Naive thymus-derived CD8-positive, alpha-beta T cell (primary cell): ENCODE results near the gene DMPK. TPM values are rescaled to one million over a fixed set of nuclear protein-coding genes. Genes with fewer than 3 reads are reported as not detected.

ENCODE experiments used
- ATAC-seq, 2 donors: fragments of 150-1000 bp; cut with Tn5 transposase in 1 of 2; sonication (Bioruptor Pico), chemical (Tn5 transposase) in 1 of 2; 1 replicate in 1 of 2; 2 replicates in 1 of 2; pipeline ENCODE4 v1.10.0; 2021; ENCODE audit warnings: mild to moderate bottlenecking in 2 of 2, moderate library complexity in 2 of 2
- POLR2A ChIA-PET: fragments of 350-600 bp; sonication (Branson Sonifier 250); formaldehyde crosslinking; loops from one replicate; lab custom pipeline; 2021; ENCODE audit warnings: antibody characterized with exemption; lab: Charles Lee
- DNase-seq, 10 donors: peaks; one replicate each; pipeline versions ENCODE4 v3.0.0 to v3.0.0-alpha.2; 2020 to 2022
- H3K27ac Mint-ChIP-seq, 10 donors: one replicate each; pipeline ENCODE4 v1.8.0; 2020 to 2022; ENCODE audit warnings: mild to moderate bottlenecking in 10 of 10, mixed read lengths in 10 of 10, moderate library complexity in 4 of 10, inconsistent platforms in 1 of 10
- H3K27me3 Mint-ChIP-seq, 5 donors: one replicate each; pipeline ENCODE4 v1.8.0; 2021 to 2022; ENCODE audit warnings: mixed read lengths in 5 of 5
- H3K36me3 Mint-ChIP-seq, 3 donors: one replicate each; pipeline ENCODE4 v1.8.0; 2020 to 2022; ENCODE audit warnings: mixed read lengths in 3 of 3, mild to moderate bottlenecking in 2 of 3, inconsistent platforms in 1 of 3
- H3K4me1 Mint-ChIP-seq, 4 donors: one replicate each; pipeline ENCODE4 v1.8.0; 2021 to 2022; ENCODE audit warnings: mixed read lengths in 4 of 4
- H3K4me3 Mint-ChIP-seq, 10 donors: one replicate each; pipeline ENCODE4 v1.8.0; 2020 to 2022; ENCODE audit warnings: mild to moderate bottlenecking in 10 of 10, mixed read lengths in 10 of 10, moderate library complexity in 6 of 10, inconsistent platforms in 1 of 10
- H3K9me3 Mint-ChIP-seq, 9 donors: one replicate each; pipeline ENCODE4 v1.8.0; 2020 to 2022; ENCODE audit warnings: mixed read lengths in 9 of 9, mild to moderate bottlenecking in 3 of 9, inconsistent platforms in 1 of 9, moderate library complexity in 1 of 9
- polyA plus RNA-seq, 3 donors: library from polyadenylated mRNA; unstranded; fragments of 300-500 nt; fragmentation: Illumina TruSeq; gene quantifications; one replicate each; pipeline ENCODE4 v1.2.3, GENCODE V29; 2021
- total RNA-seq, 8 experiments: library from RNA in 2 of 8; stranded (reverse) in 2 of 8; gene quantifications; one replicate each; pipeline ENCODE4 v1.2.3 and lab custom pipeline; 2021 to 2026

DMPK gene
- total and polyA plus RNA-seq, 5 experiments from 2014 or later = 0.60 to 44.3 (median 0.99) TPM

GRCh38 chr19:45772912-45773311 lies 9.4 kb downstream of the DMPK start:
- no peak overlapping the region for H3K4me3 Mint-ChIP-seq
- POLR2A ChIA-PET = interaction anchor here (0.6 to 1.6 kb wide), 2 partner anchors 27 to 1051 kb away, joined by 4 to 7 read pairs; no protein-coding TSS in a partner anchor
- H3K9me3 Mint-ChIP-seq = no peaks in the 10 kb centered on the region
- peak overlapping the region in 1 of 10 donors; percentile 32 for H3K27ac Mint-ChIP-seq
- no peak for ATAC-seq
- no peak for DNase-seq
- peaks cover 0 to 19% (median 6%) of the 10 kb centered on the region in 5 donors for H3K27me3 Mint-ChIP-seq
- H3K4me1 Mint-ChIP-seq = peaks cover 7 to 33% (median 11%) of the 10 kb centered on the region in 4 donors
- peaks cover 0 to 19% (median 7%) of the 10 kb centered on the region in 3 donors for H3K36me3 Mint-ChIP-seq

- ATAC-seq = no peak
- no peak for DNase-seq
- peak overlapping the region in 4 of 10 donors; percentile 1 to 69 (median 18) for H3K27ac Mint-ChIP-seq
- POLR2A ChIA-PET = interaction anchor here (0.5 to 1.6 kb wide), 3 partner anchors 27 to 531 kb away, joined by 4 to 7 read pairs (median 6); no protein-coding TSS in a partner anchor
- H3K4me3 Mint-ChIP-seq = peak overlapping the region in 3 of 10 donors; percentile 50 to 61 (median 50)
- peaks cover 0 to 16% (median 6%) of the 10 kb centered on the region in 5 donors for H3K27me3 Mint-ChIP-seq
- H3K4me1 Mint-ChIP-seq = peaks cover 7 to 33% (median 12%) of the 10 kb centered on the region in 4 donors
- H3K36me3 Mint-ChIP-seq = peaks cover 0 to 12% (median 6%) of the 10 kb centered on the region in 3 donors
- no peaks in the 10 kb centered on the region for H3K9me3 Mint-ChIP-seq
Measured at GRCh38 chr19:45772130-45772840, 10.0 kb downstream of the DMPK start.

GRCh38 chr19:45771311-45771933 lies 10.9 kb downstream of the DMPK start:
- Mint-ChIP-seq H3K36me3 (peaks cover 0 to 4% (median 0%) of the 10 kb centered on the region in 3 donors), H3K9me3 (no peaks in the 10 kb centered on the region), H3K4me1 (peaks cover 7 to 33% (median 13%) of the 10 kb centered on the region in 4 donors), H3K27ac (peak overlapping the region in 4 of 10 donors; percentile 1 to 72 (median 39)), H3K4me3 (peak overlapping the region in 8 of 10 donors; percentile 42 to 86 (median 56)), H3K27me3 (peaks cover 0 to 13% (median 0%) of the 10 kb centered on the region in 5 donors)
- ATAC-seq = no peak
- POLR2A ChIA-PET = interaction anchor here (1.3 to 4.8 kb wide), 2 partner anchors 21 to 28 kb away, joined by 6 to 60 read pairs; partner anchors contain the start of gene DMWD
- no peak for DNase-seq

- ATAC-seq (peak; percentile 76 to 82), DNase-seq (peak; percentile 85 to 96 (median 91))
- Mint-ChIP-seq H3K27ac (peak overlapping the region in 9 of 10 donors; percentile 32 to 96 (median 90)), H3K36me3 (peaks cover 0 to 2% (median 0%) of the 10 kb centered on the region in 3 donors), H3K9me3 (no peaks in the 10 kb centered on the region), H3K4me3 (peak overlapping the region; percentile 83 to 91 (median 87)), H3K27me3 (peaks cover 0 to 17% (median 3%) of the 10 kb centered on the region in 5 donors), H3K4me1 (peaks cover 7 to 33% (median 13%) of the 10 kb centered on the region in 4 donors)
- POLR2A ChIA-PET = interaction anchor here (0.5 to 4.8 kb wide), 14 partner anchors 9 to 1022 kb away, joined by 3 to 77 read pairs (median 9); partner anchors contain the start of genes DMPK, DMWD, FBXO46 and QPCTL
Measured at GRCh38 chr19:45770192-45771101, 11.8 kb downstream of the DMPK start.

GRCh38 chr19:45769821-45770191 lies 12.5 kb downstream of the DMPK start:
- Mint-ChIP-seq H3K27ac (peak overlapping the region in 9 of 10 donors; percentile 32 to 96 (median 90)), H3K4me3 (peak overlapping the region; percentile 83 to 91 (median 87)), H3K4me1 (peaks cover 7 to 33% (median 13%) of the 10 kb centered on the region in 4 donors), H3K9me3 (no peaks in the 10 kb centered on the region), H3K27me3 (peaks cover 0 to 17% (median 4%) of the 10 kb centered on the region in 5 donors), H3K36me3 (no peaks in the 10 kb centered on the region)
- ATAC-seq = peak; percentile 58 to 63
- POLR2A ChIA-PET = interaction anchor here (0.6 to 4.8 kb wide), 19 partner anchors 9 to 937 kb away, joined by 3 to 77 read pairs (median 7); partner anchors contain the start of genes DMWD, FBXO46, IRF2BP1 and QPCTL
- DNase-seq = peak in 6 of 10 donors; percentile 42 to 84 (median 74)

- peaks cover 7 to 33% (median 13%) of the 10 kb centered on the region in 4 donors for H3K4me1 Mint-ChIP-seq
- peak; percentile 83 to 94 (median 89) for DNase-seq
- no peaks in the 10 kb centered on the region for H3K9me3 Mint-ChIP-seq
- H3K36me3 Mint-ChIP-seq = no peaks in the 10 kb centered on the region
- peak within 1 kb of the TSS in 9 of 10 donors; percentile 32 to 96 (median 90) for H3K27ac Mint-ChIP-seq
- peaks cover 0 to 22% (median 9%) of the 10 kb centered on the region in 5 donors for H3K27me3 Mint-ChIP-seq
- POLR2A ChIA-PET = interaction anchor here (0.6 to 4.8 kb wide), 28 partner anchors 10 to 938 kb away, joined by 3 to 77 read pairs (median 5); partner anchors contain the start of genes CCDC61, DMPK, DMWD and FBXO46
- peak within 1 kb of the TSS; percentile 83 to 91 (median 87) for H3K4me3 Mint-ChIP-seq
- ATAC-seq = peak; percentile 56
Measured at GRCh38 chr19:45768984-45769782, 13.1 kb downstream of the DMPK start, which contains the start of gene SIX5. Gene SIX5 (minus strand): TSS chr19:45769252. CDS start chr19:45768844, 408 bp downstream.

GRCh38 chr19:45768655-45768983 lies 13.7 kb downstream of the DMPK start:
- no peaks in the 10 kb centered on the region for H3K9me3 Mint-ChIP-seq
- peak overlapping the region in 6 of 10 donors; percentile 15 to 90 (median 54) for H3K27ac Mint-ChIP-seq
- POLR2A ChIA-PET = interaction anchor here (0.6 to 4.8 kb wide), 19 partner anchors 10 to 329 kb away, joined by 3 to 77 read pairs (median 8); partner anchors contain the start of genes CCDC61, DMPK, DMWD and FBXO46
- peaks cover 0 to 22% (median 9%) of the 10 kb centered on the region in 5 donors for H3K27me3 Mint-ChIP-seq
- peaks cover 7 to 33% (median 13%) of the 10 kb centered on the region in 4 donors for H3K4me1 Mint-ChIP-seq
- no peaks in the 10 kb centered on the region for H3K36me3 Mint-ChIP-seq
- DNase-seq (peak in 7 of 10 donors; percentile 19 to 66 (median 35)), ATAC-seq (peak in 1 of 2 donors; percentile 3)
- peak overlapping the region; percentile 80 to 91 (median 86) for H3K4me3 Mint-ChIP-seq

GRCh38 chr19:45767881-45768654 lies 14.2 kb downstream of the DMPK start:
- no peaks in the 10 kb centered on the region for H3K9me3 Mint-ChIP-seq
- DNase-seq (peak in 1 of 10 donors; percentile 25), ATAC-seq (no peak)
- H3K27ac Mint-ChIP-seq = no peak overlapping the region
- H3K27me3 Mint-ChIP-seq = peaks cover 0 to 22% (median 9%) of the 10 kb centered on the region in 5 donors
- H3K36me3 Mint-ChIP-seq = no peaks in the 10 kb centered on the region
- POLR2A ChIA-PET = interaction anchor here (0.6 to 4.8 kb wide), 8 partner anchors 9 to 227 kb away, joined by 3 to 77 read pairs (median 8); partner anchors contain the start of genes CCDC61, DMPK, DMWD and MYPOP
- peak overlapping the region; percentile 48 to 86 (median 70) for H3K4me3 Mint-ChIP-seq
- peaks cover 7 to 33% (median 11%) of the 10 kb centered on the region in 4 donors for H3K4me1 Mint-ChIP-seq

GRCh38 chr19:45767410-45767880 lies 14.8 kb downstream of the DMPK start:
- Mint-ChIP-seq H3K9me3 (no peaks in the 10 kb centered on the region), H3K27ac (no peak overlapping the region), H3K27me3 (peaks cover 0 to 22% (median 9%) of the 10 kb centered on the region in 5 donors), H3K4me3 (peak overlapping the region; percentile 13 to 86 (median 50)), H3K4me1 (peaks cover 7 to 32% (median 11%) of the 10 kb centered on the region in 4 donors), H3K36me3 (no peaks in the 10 kb centered on the region)
- ATAC-seq = no peak
- POLR2A ChIA-PET = interaction anchor here (0.5 to 4.8 kb wide), 4 partner anchors 25 to 137 kb away, joined by 3 to 77 read pairs (median 32); partner anchors contain the start of genes DMWD and MYPOP
- DNase-seq = no peak
